Cardiac fibroblast (primary cell): ENCODE measurements around the gene GSC.
A peak's percentile ranks its signal among the peaks of the same experiment; 100 is the strongest.

Experiments
- DNase-seq, 2 donors: peaks; one replicate each; pipeline versions ENCODE4 v3.0.0 to v3.0.0-alpha.2; 2010; ENCODE audit warnings: low read depth in 2 of 2
- H3K4me3 ChIP-seq, 2 donors: replicated peaks in 1 of 2; 1 replicate in 1 of 2; 2 replicates in 1 of 2; pipeline ENCODE4 v1.5.1; 2011; ENCODE audit warnings: low read depth in 2 of 2, low read length in 2 of 2, mild to moderate bottlenecking in 2 of 2, moderate library complexity in 1 of 2
- TF ChIP-seq, protein P1 (sequence below): IDR thresholded peaks from one replicate; pipeline ENCODE4 v1.5.1; 2011; ENCODE audit warnings: low read depth, mild to moderate bottlenecking, low read length, inconsistent platforms

GSC gene

DNA sequence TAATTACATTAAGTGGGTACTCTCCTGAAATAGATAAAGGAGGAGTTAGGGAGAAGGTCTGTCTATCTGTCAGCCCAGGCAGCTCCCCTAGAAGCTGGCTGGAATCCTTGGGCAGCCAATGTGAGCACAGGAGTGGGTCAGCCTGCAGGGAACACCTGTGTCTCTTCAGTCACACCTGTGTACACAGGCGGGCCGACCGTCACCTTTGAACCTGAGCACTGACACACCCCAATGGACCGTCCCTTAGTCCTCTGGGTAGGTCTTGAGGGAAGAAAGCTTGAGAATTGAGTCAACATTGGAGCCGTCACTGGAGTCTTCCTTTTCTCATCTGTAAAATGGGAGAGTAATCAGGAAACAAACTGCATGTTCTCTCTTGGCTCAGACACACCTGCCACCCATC, 9.8 kb upstream of the GSC start:
- TF ChIP-seq, protein P1, sequence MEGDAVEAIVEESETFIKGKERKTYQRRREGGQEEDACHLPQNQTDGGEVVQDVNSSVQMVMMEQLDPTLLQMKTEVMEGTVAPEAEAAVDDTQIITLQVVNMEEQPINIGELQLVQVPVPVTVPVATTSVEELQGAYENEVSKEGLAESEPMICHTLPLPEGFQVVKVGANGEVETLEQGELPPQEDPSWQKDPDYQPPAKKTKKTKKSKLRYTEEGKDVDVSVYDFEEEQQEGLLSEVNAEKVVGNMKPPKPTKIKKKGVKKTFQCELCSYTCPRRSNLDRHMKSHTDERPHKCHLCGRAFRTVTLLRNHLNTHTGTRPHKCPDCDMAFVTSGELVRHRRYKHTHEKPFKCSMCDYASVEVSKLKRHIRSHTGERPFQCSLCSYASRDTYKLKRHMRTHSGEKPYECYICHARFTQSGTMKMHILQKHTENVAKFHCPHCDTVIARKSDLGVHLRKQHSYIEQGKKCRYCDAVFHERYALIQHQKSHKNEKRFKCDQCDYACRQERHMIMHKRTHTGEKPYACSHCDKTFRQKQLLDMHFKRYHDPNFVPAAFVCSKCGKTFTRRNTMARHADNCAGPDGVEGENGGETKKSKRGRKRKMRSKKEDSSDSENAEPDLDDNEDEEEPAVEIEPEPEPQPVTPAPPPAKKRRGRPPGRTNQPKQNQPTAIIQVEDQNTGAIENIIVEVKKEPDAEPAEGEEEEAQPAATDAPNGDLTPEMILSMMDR = no peak
- DNase-seq = no peak
- H3K4me3 ChIP-seq = no peak overlapping the region

- DNase-seq = peak; percentile 33 to 48
- TF ChIP-seq, protein P1 = no peak
- H3K4me3 ChIP-seq = no peak overlapping the region
Observed at GRCh38 chr14:94775871-94776210, 5.9 kb upstream of the GSC start.

- peak in 1 of 2 donors; percentile 13 for DNase-seq
- TF ChIP-seq, protein P1 = no peak
Observed at GRCh38 chr14:94775091-94775870, 5.4 kb upstream of the GSC start.

DNA sequence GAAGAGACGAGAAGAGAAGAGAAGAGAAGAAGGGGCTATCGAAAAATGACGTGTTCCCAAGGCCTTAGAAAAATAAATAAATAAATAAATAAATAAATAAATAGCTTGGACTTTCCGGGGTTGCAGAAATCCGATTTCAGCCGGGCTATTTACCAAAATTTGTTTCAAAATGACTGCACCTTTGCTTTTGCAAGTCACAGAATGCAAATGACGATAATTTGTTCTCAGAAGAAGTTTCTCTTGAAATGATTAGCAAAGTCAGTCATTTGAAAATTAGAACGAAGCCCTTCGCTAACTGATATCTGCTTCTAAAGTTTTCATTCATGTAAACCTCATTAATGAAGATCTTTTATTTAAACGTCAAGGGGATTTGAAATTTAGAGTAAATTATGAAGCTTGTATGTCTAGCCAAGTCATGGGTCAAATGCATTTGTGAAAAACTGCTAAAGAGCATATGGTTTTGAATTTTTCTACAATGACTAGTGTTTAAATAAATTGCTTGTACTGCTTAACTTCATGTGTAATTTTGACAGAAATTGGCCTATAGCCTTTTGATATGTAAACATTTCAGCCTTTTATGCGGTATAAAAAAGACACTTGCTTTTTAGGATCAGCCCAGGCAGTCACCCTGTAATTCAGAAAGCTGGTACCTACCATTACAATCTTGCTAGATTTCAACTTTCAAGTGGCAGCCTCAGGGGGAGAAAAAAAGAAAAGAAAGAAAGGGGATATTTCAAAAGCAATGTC, 4.6 kb upstream of the GSC start:
- no peak for DNase-seq
- TF ChIP-seq, protein P1 = no peak
- no peak overlapping the region for H3K4me3 ChIP-seq

More at GRCh38 chr14:94775091-94775870, 5.4 kb upstream of the GSC start:
- H3K4me3 ChIP-seq = no peak overlapping the region

DNA sequence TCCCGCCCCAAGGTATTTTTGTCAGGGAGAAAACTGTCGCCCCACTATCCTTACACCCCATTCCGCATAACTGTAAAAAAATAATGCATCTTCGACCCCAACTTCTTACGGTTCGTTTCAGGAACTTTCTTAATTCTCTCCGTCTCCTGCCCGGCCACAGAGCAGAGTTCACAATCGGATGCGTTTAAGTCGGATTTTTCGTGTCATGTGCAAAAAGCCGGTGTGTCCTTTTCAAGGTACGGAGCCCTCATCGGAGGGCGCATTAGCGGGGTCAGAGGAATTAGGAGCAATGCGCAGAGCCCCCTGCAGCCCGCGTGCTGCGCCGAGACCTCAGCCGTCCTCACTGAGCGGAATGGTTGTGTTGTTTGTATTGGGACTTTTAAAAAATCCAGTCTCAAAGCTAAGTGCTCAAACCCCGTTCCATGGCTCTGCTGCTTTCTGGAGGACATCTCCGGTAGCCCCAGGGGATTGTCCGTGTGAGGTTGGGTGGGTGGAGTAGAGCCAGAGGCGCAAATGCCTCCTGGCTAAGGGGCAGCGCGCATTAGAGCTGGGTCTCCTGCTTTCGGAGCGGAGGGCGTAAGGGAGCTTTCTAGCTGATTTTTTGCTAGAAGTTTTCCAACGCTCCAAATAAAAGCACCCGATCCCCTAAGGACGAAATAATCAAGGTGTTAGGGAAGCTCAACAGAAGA, 3.9 kb upstream of the GSC start:
- DNase-seq = no peak
- H3K4me3 ChIP-seq = no peak overlapping the region
- TF ChIP-seq, protein P1 = no peak

DNA sequence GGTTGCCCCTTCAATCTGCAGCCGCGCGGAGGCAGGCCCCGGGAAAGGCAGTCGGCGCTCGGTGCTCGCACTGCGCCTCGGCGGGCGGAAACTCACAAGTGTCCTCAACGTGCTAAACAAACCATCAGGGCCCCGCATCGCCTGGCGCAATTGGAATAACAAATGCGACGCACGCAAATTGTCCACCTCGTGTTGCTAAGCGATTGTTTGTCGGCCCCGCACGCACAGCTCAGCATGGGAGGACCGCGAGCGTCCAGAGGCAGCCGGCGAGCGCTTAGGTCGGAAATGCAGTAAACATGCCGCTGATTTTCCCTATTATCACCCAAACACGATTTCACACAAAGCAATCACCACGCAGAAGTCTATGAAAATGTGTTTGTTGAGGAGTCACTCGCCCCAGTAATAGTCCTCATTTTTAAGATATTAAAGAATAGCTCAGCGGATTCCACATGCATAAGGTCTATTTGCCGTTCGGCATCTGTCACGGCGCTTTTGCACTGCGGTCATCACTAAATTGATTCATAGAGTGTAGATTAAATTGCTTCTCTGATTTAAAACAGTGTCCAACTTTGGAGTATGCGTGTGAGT, 3.2 kb upstream of the GSC start:
- TF ChIP-seq, protein P1 = no peak
- DNase-seq = no peak
- H3K4me3 ChIP-seq = no peak overlapping the region
